GM21381 (cell line): ENCODE data around the gene AK4.
"Not testable (repeated sequence)": the region's sequence is repeated elsewhere in the genome, so short reads cannot be mapped to it uniquely, and the experiment has no call there.

Source experiments
- ATAC-seq: cut with Tn5 transposase; IDR thresholded peaks from one replicate; pipeline ENCODE4 v1.9.1; 2021; ENCODE audit warnings: mild to moderate bottlenecking, moderate library complexity; ENCODE audit not compliant: unreplicated experiment

AK4 gene

DNA sequence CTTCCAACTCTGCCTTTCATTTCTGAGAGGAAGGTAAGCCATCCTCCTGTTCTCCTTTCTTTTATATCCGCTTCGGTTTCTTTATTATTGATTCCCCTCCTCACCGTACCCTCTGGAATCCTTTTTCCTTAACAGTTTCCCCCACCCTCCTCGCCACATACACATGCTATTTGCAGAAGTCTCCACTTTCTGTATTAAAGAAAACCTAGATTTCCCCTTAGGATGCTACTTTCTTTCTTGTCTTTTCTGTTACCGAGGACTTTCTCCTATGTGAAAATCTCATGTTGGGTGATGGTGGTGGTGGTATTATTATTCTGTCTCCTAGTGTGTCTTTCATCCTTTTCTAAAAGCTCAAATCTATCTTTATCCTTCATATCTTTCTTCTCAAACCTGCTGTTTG is 62.3 kb downstream of the AK4 start:
- ATAC-seq: no peak

GRCh38 chr1:65211331-65211730 is 63.3 kb downstream of the AK4 start:
- ATAC-seq: no peak

GRCh38 chr1:65213271-65214023 is 65.4 kb downstream of the AK4 start:
- ATAC-seq: no peak

DNA sequence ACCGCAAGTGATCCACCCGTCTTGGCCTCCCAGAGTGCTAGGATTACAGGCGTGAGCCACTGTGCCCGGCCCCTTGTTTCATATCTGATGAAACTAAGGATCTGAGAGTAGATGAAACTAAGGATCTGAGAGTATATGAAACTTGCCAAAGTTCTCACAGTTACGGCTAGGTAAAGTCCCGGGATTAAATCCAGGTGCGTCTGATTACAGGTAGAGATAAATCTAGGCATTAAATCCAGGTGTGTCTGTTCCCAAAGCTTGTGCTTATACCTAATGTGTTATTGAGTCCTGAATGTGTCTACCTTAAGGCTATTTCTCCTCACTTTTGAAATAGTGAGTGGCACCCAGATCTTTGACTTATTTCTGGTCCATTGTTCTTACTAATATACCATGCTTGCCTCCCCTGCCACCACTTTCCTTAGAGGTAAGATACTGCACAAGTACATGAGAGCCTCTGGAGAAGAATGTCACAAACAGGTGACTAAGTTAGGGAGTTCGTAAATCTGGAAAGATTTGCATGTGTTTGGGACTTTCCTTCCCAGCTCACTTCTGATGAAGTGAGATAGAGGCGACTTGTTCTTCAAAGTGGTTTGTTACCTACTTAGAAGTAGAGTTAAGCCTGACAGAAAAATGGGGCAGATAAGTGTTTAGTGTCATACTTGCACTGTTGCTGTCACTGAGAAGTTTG is 66.5 kb downstream of the AK4 start:
- ATAC-seq: no peak

DNA sequence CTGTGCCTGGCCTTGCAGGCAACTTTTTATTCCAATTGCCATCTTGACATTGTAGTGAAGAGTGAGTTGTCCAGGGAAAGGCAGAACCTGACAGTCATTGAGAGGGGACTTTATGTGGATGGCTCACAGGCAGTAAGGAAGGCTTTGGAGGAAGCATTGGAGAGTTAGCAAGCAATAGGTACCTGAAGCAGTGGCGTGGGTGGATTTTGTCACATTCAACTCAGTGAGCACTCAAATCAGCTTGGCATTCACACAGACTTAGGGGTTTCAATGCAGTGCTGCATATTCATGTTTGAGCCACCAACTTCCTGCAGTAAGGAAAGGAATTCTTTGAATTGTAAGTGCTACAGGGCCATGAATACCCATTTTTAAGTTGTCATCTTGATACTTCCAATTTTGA is 69.0 kb downstream of the AK4 start:
- ATAC-seq: no peak

- no peak for ATAC-seq
Measured at GRCh38 chr1:65221638-65222339, 73.8 kb downstream of the AK4 start.

DNA sequence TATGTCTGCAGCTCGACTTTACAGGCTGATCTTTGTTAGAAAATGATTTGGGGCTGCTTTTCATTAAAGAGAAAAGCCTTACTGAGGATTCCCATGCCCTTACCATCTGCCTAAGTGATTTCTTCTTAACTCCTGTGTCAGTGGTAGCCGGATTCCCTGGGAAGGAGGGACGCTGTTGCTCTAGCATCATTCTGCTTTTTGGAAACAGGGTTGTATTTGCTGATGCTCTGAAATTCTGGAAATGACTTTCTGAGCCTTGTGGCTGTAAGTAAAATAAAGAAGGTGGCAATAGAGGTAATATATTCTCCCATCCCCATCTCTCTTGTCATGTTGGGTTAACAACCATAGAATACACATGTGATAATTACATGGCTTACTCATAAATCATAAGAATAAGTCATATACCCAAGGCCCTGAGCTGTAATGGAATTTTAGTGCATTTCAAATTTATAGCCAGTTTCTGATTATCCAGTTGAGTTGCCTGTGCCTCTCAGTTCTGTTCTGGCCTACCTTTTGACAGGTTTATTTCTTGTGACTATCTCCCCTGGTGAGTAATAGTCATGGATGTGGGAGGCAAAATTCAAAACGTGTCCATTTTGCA is 74.4 kb downstream of the AK4 start:
- no peak for ATAC-seq

- ATAC-seq: no peak
Measured at GRCh38 chr1:65224681-65225091, 76.7 kb downstream of the AK4 start.

GRCh38 chr1:65225179-65225578 is 77.2 kb downstream of the AK4 start:
- ATAC-seq: no peak

GRCh38 chr1:65229201-65229600 is 81.2 kb downstream of the AK4 start:
- no peak for ATAC-seq

DNA sequence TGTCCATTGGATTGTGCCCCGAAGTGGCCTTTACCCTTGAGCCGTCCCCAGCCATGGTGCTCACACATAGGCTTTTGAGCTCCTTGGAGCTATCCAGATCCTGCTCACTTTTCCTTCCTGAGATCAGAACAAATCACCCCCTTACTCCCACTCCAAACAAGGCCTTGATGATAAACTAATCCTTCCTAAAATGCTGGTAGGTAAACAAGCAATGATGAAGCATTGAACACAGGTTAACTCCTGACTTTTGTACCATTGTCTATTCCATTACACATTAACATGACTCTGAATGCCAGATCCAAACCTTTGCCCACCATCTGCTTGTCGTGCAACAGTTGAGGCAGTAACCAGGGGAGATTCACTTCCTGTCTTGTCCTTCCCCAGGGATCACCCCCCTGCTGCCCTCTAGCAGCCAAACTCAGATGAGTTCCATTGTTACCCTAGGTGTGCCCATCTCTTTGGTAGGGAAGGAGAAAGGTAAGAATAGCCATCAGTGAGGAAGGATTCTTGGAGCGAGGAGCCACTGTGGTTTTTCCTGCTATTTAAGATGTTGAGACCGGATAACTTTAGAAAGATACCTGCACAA is 81.8 kb downstream of the AK4 start:
- no peak for ATAC-seq

- peak; percentile 78 for ATAC-seq
Measured at GRCh38 chr1:65230731-65231481, 82.9 kb downstream of the AK4 start.

DNA sequence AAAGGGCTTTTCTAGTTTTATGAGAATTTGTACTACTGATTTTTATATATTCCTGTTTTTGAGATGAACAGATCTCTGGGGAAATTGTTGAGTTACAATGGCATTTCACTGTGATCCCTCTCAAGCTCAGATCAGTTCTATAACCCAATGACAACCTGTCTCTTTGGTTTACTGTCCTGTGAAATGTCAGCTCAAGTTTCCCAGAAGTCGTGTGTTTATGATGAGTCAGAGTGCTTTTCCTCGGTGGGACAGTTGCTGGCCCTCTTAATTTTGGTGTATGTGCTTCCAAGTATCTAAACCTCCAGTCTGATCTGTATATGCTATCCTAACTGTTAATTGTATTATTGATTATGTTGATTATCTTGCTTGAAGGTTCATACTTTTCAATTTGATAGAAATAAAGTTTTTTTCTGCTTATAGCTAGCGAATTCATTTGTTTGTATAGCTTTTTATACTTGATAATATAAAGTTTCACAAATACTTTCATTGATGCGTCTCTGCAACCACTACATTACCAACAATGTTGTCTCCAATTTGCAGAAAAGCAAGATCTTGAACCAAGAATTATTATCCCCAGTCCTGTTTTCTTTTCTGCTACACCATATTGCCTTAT is 83.8 kb downstream of the AK4 start:
- ATAC-seq: no peak

DNA sequence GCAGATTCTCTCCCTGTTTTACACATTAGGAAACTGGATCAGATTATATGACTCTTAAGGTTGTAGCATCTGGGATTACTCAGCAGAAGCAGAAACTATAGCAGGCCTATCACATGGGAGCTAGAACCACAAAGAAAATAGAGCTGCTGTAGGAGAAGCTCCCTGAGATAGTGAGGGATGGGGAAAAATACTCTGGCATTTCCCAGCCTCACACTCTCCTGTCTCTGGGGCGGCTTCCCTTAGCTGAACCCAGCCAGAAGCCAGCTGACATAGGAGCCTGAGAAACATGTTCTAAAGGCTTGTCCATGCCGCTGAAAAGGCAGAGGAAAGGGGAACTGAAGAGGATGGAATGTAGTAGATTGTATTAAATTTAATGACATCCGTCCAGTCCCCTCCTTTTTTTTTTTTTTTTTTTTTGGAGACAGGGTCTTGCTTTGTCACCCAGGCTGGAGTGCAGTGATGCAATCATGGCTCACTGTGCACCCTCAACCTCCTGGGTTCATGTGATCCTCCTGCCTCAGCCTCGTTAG is 84.5 kb downstream of the AK4 start:
- no peak for ATAC-seq

- ATAC-seq: no peak
Measured at GRCh38 chr1:65233782-65234181, 85.8 kb downstream of the AK4 start.

DNA sequence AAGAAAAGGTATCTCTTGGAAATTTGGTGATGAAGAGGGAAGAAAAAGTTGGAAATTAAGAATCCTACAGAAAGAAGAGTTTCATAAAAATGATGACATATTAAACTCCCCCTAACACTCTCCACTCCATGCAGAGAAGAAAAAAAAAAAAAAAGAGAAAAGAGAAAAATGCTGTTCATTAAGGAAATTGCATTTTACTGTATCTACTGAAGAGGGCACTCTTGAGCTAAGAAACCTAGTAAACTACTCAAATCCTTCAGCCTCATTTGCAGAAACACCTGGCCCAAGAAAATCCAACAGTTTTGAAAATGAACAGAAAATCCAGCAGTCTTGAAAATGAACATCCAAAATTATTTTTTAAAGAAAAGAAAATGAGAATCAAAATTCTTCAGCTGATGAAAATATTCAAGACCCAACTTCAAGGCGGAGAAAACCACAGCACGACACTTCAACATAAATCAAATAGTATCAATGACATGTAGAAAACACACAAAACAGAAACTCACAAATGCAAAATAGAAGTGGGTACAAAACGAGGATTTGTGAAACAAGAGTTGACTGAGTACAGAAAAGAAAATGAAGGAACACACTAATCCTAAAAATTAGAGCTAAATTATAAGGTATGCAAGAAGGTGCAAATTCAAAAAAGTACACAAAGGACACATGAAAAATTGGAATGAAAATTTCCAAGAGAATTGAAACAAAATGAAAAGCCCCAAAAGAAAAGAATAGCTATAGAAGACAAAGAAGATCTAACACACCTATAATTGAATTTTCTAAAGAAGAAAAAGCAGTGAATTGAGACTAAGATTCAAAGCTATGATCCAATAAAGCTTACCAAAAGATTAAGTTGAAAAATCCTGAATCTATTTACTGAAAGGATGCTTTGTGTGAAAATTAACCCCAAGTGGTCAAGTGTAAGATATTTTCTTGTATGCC is 88.1 kb downstream of the AK4 start:
- ATAC-seq: no peak

DNA sequence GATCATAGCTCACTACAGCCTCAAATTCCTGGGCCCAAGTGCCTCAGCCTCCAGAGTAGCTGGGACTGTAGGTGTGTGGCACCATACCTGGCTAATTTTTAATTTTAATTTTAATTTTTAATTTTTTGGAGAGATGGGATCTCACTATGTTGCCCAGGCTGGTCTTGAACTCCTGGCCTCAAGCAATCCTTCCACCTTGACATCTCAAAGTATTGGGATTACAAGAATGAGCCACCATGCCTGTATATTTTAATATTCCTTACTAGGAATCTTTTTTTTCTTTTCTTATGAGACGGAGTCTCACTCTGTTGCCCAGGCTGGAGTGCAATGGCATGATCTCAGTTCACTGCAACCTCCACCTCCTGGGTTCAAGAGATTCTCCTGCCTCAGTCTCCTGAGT is 89.1 kb downstream of the AK4 start:
- not testable (repeated sequence) for ATAC-seq

DNA sequence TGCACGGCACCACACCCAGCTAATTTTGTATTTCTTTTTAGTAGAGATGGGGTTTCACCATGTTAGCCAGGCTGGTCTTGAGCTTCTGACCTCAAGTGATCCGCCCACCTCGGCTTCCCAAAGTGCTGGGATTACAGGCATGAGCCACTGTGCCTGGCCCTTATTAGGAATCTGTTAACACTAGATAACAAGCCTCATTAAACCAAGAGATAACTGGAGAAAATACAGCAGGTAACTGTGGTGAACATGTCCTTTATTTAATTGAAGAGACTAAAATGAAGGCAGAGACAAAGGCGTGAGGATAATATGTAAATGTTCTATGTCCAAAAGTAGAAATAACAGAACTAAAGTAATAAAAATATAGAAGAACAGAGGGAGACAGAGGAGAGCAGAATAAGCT is 89.5 kb downstream of the AK4 start:
- ATAC-seq: no peak

- no peak for ATAC-seq
Measured at GRCh38 chr1:65238010-65238409, 90.0 kb downstream of the AK4 start.
